Measurements from ENCODE around the gene GLB1L. TPM values are rescaled to one million over a fixed set of nuclear protein-coding genes. Genes with fewer than 3 reads are reported as not detected.
"Not testable (repeated sequence)": the region's sequence is repeated elsewhere in the genome, so short reads cannot be mapped to it uniquely, and the experiment has no call there.

Gene GLB1L
- total RNA-seq, 1 donor from 2014 or later = 6.5 TPM

DNA sequence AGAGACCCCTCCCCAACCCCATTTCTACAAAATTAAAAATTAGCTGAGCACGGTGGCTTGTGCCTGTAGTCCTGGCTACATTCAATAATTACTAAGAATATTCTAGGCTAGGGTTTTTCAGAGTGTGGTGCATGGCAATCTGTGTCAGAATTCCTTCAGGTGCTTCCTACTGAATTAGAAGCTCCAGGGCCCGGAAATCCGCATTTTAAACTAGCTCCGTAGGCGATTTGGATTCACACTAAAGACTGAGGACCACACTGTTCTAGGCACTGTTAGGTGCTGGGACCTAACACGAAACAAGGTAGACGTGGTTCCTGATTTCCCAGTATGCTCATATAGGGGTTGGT is 39.3 kb downstream of the GLB1L start:
- no peak for DNase-seq

DNA sequence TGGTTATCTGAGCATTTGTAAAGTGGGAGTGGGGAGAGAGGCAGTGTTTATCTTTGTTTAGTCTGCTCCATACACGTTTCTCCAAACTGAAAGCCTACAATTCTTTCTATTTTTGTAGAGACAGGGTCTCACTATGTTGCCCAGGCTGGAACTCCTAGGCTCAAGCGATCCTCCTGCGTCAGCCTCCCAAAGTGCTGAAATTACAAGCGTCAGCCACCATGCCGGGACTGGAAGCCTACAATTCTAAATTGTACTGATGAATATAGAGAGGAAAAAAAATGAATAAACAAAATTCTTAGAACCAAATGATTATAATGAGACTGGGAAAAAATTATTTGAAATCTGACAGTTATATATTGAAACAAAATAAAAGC is 40.1 kb downstream of the GLB1L start:
- DNase-seq = no peak

DNA sequence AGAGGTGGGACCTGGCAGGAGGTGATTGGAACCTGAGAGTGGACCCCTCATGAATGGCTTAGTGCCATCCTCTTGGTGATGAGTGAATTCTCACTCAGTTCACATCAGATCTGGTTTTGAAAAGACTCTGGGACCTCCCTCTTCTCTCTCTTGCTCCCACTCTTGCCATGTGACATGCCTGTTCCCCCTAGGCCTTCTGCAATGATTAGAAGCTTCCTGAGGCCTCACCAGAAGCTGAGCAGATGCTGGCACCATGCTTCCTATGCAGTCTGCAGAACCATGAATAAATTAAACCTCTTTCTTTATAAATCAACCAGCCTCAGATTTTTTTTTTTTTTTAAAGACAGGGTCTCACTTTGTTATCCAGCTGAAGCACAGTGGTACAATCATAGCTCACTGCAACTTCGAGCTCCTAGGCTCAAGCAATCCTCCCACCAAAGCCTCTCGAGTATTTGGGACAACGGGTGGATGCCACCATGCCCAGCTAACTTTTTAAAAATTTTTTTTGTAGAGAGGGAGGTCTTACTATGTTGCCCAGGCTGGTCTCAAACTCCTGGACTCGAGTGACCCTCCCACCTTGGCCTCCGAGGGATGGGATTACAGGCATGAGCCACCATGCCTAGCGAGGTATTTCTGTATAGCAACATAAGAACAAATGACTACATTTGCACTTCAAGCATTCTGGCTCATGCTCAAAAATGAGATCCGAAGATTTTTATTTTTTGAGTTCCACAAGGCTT is 40.6 kb downstream of the GLB1L start:
- DNase-seq = no peak

DNA sequence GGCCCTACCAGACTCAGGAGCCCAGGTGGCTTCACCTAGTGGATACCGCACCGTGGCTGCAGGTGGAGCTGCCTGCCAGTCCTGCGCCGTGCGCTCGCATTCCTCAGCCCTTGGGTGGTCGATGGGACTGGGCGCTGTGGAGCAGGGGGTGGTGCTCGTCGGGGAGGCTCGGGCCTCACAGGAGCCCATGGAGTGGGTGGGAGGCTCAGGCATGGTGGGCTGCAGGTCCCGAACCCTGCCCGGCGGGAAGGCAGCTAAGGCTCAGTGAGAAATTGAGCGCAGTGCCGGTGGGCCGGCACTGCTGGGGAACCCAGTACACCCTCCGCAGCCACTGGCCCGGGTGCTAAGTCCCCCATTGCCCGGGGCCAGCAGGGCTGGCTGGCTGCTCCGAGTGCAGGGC is 43.9 kb downstream of the GLB1L start:
- not testable (repeated sequence) for DNase-seq

DNA sequence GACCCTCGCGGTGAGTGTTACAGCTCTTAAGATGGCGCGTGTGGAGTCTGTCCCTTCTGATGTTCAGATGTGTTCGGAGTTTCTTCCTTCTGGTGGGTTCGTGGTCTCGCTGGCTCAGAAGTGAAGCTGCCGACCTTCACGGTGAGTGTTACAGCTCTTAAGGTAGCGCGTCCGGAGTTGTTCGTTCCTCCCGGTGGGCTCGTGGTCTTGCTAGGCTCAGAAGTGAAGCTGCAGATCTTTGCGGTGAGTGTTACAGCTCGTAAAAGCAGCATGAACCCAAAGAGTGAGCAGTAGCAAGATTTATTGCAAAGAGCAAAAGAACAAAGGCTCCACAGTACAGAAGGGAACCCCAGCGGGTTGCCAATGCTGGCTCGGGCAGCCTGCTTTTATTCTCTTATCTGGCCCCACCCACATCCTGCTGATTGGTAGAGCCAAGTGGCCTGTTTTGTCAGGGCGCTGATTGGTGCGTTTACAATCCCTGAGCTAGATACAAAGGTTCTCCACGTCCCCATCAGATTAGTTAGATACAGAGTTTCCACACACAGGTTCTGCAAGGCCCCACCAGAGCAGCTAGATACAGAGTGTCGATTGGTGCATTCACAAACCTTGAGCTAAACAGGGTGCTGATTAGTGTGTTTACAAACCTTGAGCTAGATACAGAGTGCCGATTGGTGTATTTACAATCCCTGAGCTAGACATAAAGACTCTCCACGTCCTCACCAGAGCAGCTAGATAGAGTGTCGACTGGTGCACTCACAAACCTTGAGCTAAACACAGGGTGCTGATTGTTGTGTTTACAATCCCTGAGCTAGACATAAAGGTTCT is 44.5 kb downstream of the GLB1L start:
- DNase-seq = not testable (repeated sequence)

DNA sequence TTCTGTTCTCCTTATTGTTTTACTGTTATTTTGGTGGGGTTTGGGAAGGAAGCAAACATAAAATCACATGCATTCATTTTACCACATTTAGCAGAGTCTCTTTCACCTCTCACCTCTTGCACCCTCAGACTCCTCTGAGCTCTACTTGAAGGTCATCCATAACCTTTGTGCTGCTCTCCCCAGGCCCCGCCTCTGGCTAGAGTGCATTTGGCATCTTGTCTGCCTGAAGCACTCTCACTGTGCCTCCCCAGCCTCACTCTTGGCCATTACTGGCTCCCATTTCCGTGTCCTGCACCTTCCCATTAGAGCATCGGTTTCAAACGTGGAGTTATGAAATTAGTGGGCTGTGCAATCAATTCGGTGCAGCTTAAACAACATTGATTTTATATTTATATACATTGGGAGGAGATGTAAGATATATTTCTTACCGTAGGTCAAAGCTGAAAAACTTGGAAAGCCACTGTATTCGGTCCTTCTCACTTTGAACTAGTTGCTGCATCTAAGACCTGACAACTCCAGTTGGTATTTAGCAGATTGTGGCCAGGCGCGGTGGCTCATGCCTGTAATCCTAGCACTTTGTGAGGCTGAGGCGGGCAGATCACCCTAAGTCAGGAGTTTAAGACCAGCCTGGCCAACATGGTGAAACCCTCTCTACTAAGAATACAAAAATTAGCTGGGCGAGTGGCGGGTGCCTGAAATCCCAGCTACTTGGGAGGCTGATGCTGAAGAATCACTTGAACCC is 45.6 kb downstream of the GLB1L start:
- DNase-seq = no peak

DNA sequence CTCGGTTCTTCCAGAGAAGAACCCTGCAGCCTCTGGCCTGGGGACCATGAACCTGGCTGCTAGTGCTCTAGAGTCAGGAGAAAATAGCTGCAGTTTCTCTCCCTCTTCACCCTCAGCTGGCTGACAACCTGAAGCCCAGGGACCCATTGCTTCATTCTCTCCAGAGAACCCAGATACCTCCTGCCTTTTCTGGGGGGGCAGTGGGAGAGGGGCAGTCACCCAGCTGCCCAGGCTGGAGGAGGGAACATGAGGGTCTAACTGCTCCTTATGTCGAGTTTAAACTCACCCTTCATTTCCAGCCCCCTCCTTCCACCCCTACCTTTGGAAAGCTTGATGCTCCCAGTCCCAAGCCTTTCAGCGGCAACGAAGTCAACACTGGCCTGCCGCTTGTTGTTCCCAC is 46.3 kb downstream of the GLB1L start:
- DNase-seq = no peak

DNA sequence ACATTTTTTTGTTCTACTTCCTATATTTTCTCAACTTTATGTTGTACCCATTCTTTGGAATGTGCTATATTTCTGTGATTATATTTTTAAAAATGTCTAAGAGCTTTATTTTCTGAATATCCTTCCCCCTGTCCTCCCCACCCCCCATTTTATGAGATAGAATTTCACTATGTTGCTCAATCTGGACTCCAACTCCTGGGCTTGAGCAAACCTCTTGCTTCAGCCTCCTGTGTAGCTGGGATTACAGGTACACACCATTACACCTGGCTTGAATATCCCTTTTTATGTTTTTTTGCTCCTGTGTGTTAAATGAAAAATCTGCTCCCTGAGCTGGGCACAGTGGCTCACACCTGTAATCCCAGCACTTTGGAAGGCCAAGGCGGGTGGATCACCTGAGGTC is 47.9 kb downstream of the GLB1L start:
- no peak for DNase-seq

DNA sequence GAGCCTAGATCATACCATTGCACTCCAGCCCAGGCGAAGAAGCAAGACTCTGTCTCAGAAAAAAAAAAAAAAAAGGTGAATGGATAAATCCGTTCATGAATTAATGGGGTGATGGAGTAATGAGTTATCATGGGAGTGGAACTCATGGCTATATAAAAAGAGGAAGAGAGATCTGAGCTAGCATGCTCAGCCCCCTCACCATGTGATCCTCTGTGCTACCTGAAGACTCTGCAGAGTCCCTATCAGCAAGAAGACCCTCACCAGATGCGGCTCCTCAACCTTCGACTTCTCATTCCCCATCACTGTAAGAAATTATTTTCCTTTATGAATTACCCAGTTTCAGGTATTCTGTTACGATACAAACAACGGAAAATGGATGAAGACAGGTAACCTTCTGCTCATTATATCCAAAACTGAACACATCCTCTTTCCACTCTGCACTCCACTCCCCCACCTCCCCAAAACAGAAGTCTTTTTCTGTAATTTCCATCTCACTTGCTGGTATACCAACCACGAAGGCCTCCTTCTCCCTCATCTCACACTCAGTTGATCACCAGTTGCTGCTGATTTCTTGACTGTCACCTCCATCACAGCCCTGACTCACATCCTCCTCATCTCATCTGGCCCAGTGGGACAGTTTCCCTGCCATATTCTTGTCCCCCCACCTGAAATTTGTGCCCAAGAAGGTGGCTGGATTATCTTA is 58.3 kb downstream of the GLB1L start:
- DNase-seq = no peak

Other genes starting within 250 kb of the GLB1L start
- gene CFAP65, start 203.9 kb downstream of the GLB1L start, total RNA-seq = not detected in 2 replicates
- not detected in 2 replicates for gene IHH, start 184.5 kb downstream of the GLB1L start, total RNA-seq
- 25.7 and 28.8 TPM in 2 replicates for gene NHEJ1, start 84.6 kb downstream of the GLB1L start, total RNA-seq
- 1.3 and 3.2 TPM in 2 replicates for gene SLC23A3, start 75.4 kb downstream of the GLB1L start, total RNA-seq
- 25.7 and 29.8 TPM in 2 replicates for gene CNPPD1, start 68.5 kb downstream of the GLB1L start, total RNA-seq
- 64.1 and 75.4 TPM in 2 replicates for gene RETREG2, start 67.2 kb downstream of the GLB1L start, total RNA-seq
- gene ZFAND2B, start 38.7 kb downstream of the GLB1L start, total RNA-seq = 16.7 and 22.5 TPM in 2 replicates
- gene ABCB6, start 26.5 kb downstream of the GLB1L start, total RNA-seq = 31.8 and 52.4 TPM in 2 replicates
- 46.5 and 75.4 TPM in 2 replicates for gene ATG9A, start 15.8 kb downstream of the GLB1L start, total RNA-seq
- gene ANKZF1, start 15.6 kb downstream of the GLB1L start, total RNA-seq = 17.7 and 29.6 TPM in 2 replicates
- gene STK16, start within 50 bp of the GLB1L start, total RNA-seq = 24.3 and 24.7 TPM in 2 replicates
- gene TUBA4B, start 7.8 kb upstream of the GLB1L start, total RNA-seq = 0.09 TPM in 1 of 2 replicates, not detected in the other
- gene TUBA4A, start 8.5 kb upstream of the GLB1L start, total RNA-seq = 19.9 and 23.0 TPM in 2 replicates
- gene DNAJB2, start 33.9 kb upstream of the GLB1L start, total RNA-seq = 24.0 and 27.7 TPM in 2 replicates
- gene PTPRN, start 64.0 kb upstream of the GLB1L start, total RNA-seq = 0.17 TPM in 1 of 2 replicates, not detected in the other
- not detected in 2 replicates for gene RESP18, start 87.3 kb upstream of the GLB1L start, total RNA-seq
- 54.1 and 67.7 TPM in 2 replicates for gene DNPEP, start 142.5 kb upstream of the GLB1L start, total RNA-seq
- gene DES, start 172.9 kb upstream of the GLB1L start, total RNA-seq = not detected in 2 replicates
- gene SPEG, start 189.4 kb upstream of the GLB1L start, total RNA-seq = 0.09 and 1.7 TPM in 2 replicates

Data from dermis blood vessel endothelial cell (primary cell).